Stimulated activated naive CD4-positive, alpha-beta T cell treated with Interleukin-2 at 50 U/mL for 16 hours (primary cell): Measurements from ENCODE around the gene TIE1.

Source experiments
- DNase-seq: peaks from one replicate; lab custom pipeline; 2025; lab: John Stamatoyannopoulos, UW

The TIE1 gene

GRCh38 chr1:43300378-43301094, at the start of gene TIE1:
TSS of gene TIE1 (plus strand) at chr1:43300982. CDS start at chr1:43301072, 90 bp downstream.
- no peak for DNase-seq

GRCh38 chr1:43251024-43251423, 49.8 kb upstream of the TIE1 start:
- no peak for DNase-seq

- no peak for DNase-seq
Observed at GRCh38 chr1:43252225-43252624, 48.6 kb upstream of the TIE1 start.

GRCh38 chr1:43253173-43253572, 47.6 kb upstream of the TIE1 start:
- no peak for DNase-seq

- no peak for DNase-seq
Observed at GRCh38 chr1:43253876-43254275, 46.9 kb upstream of the TIE1 start.

- DNase-seq: no peak
Observed at GRCh38 chr1:43255438-43256210, 45.2 kb upstream of the TIE1 start.

GRCh38 chr1:43256675-43257570, 43.9 kb upstream of the TIE1 start:
- no peak for DNase-seq

- DNase-seq: no peak
Observed at GRCh38 chr1:43258370-43258769, 42.4 kb upstream of the TIE1 start.

- no peak for DNase-seq
Observed at GRCh38 chr1:43265431-43265830, 35.4 kb upstream of the TIE1 start.

GRCh38 chr1:43266881-43267280, 33.9 kb upstream of the TIE1 start:
- no peak for DNase-seq

GRCh38 chr1:43267291-43267805, 33.4 kb upstream of the TIE1 start:
- DNase-seq: no peak

- no peak for DNase-seq
Observed at GRCh38 chr1:43267818-43268425, 32.9 kb upstream of the TIE1 start.

- no peak for DNase-seq
Observed at GRCh38 chr1:43269627-43270375, 31.0 kb upstream of the TIE1 start, which contains the start of gene TMEM125. TSS of gene TMEM125 (plus strand) at chr1:43269983. CDS start at chr1:43272723, 2,740 bp downstream.

GRCh38 chr1:43270421-43271095, 30.2 kb upstream of the TIE1 start:
- no peak for DNase-seq

GRCh38 chr1:43271186-43272118, 29.3 kb upstream of the TIE1 start:
- DNase-seq: no peak

- no peak for DNase-seq
Observed at GRCh38 chr1:43272161-43272560, 28.6 kb upstream of the TIE1 start.

GRCh38 chr1:43272576-43273571, 27.9 kb upstream of the TIE1 start:
- no peak for DNase-seq

GRCh38 chr1:43273708-43274107, 27.1 kb upstream of the TIE1 start:
- no peak for DNase-seq
